Liver (tissue), 3 donors: ENCODE results near the gene BCS1L.

ENCODE experiments used
- CTCF ChIP-seq: fragments of 150-350 bp; IDR thresholded peaks from 2 replicates; pipeline ENCODE4 v1.5.1; 2017; ENCODE audit warnings: improper control_type of control experiment, low read depth, low read length; ENCODE audit not compliant: missing input control
- EGR1 ChIP-seq, 2 donors: IDR thresholded peaks; 2 replicates each; pipeline ENCODE4 v1.6.1; 2016 to 2018; ENCODE audit warnings: antibody characterized with exemption in 2 of 2, low read depth in 2 of 2
- MAX ChIP-seq: IDR thresholded peaks from 2 replicates; pipeline ENCODE4 v1.6.1; 2016; ENCODE audit warnings: antibody characterized with exemption
- RAD21 ChIP-seq, 2 donors: IDR thresholded peaks; 2 replicates each; pipeline ENCODE4 v1.6.1; 2016; ENCODE audit warnings: antibody characterized with exemption in 2 of 2, mild to moderate bottlenecking in 2 of 2
- RXRA ChIP-seq, 2 donors: IDR thresholded peaks; 2 replicates each; pipeline ENCODE4 v1.6.1; 2017 to 2018; ENCODE audit warnings: antibody characterized with exemption in 2 of 2, mild to moderate bottlenecking in 1 of 2
- SP1 ChIP-seq: IDR thresholded peaks from 2 replicates; pipeline ENCODE4 v1.6.1; 2018; ENCODE audit warnings: antibody characterized with exemption, mild to moderate bottlenecking
- YY1 ChIP-seq: IDR thresholded peaks from 2 replicates; pipeline ENCODE4 v1.6.1; 2016; ENCODE audit warnings: antibody characterized with exemption, mild to moderate bottlenecking
- donor health status: healthy.
- donor health status: healthy.

- TF ChIP-seq CTCF (no peak), RAD21 (IDR thresholded peaks at IDR 0.05) (no peak), MAX (no peak), SP1 (no peak), YY1 (no peak), EGR1 (IDR thresholded peaks at IDR 0.05; ENCODE audit: low read depth in 2 of 2) (no peak), RXRA (IDR thresholded peaks at IDR 0.05) (no peak)
Measured at GRCh38 chr2:218659988-218660358, 490 bp downstream of the BCS1L start.
